Measurements from ENCODE around the gene CABP2.

Gene CABP2

GRCh38 chr11:67499808-67500483, 23.3 kb downstream of the CABP2 start:
- ChIA-PET CTCF (interaction anchor here (0.6 kb wide), 1 partner anchor 130 kb away, joined by 5 read pairs; no protein-coding TSS in a partner anchor), POLR2A (no interaction called here)
- H3K36me3 ChIP-seq (ENCODE audit: control insufficient read depth in 2 of 2, insufficient read depth in 1 of 2, low read length in 2 of 2), result peaks cover 0 to 72% of the 10 kb centered on the region in 2 experiments; a peak in 1 of 3 replicates

GRCh38 chr11:67498544-67498972, 24.7 kb downstream of the CABP2 start:
- peaks cover 0 to 80% of the 10 kb centered on the region in 2 experiments; a peak in 1 of 3 replicates for H3K36me3 ChIP-seq (ENCODE audit: control insufficient read depth in 2 of 2, insufficient read depth in 1 of 2, low read length in 2 of 2)
- H3K4me1 ChIP-seq (ENCODE audit: control insufficient read depth, insufficient read depth, low read length), result no peaks in the 10 kb centered on the region
- no peaks in the 10 kb centered on the region for H3K9me3 ChIP-seq (ENCODE audit: control insufficient read depth, insufficient read depth, low read depth, low read length)
- H3K27ac ChIP-seq (ENCODE audit: extremely low read depth, low read depth, low read length), result no peak overlapping the region
- ChIA-PET CTCF (no interaction called here), POLR2A (no interaction called here)
- no peak overlapping the region for H3K4me3 ChIP-seq (ENCODE audit: low read depth, low read length)
- TF ChIP-seq ZNF2 (tag by site-specific recombination; IDR thresholded peaks at IDR 0.05) (no peak), TSHZ1 (tag by site-specific recombination; IDR thresholded peaks at IDR 0.05; ENCODE audit: borderline replicate concordance) (no peak), ZIC2 (tag by site-specific recombination; IDR thresholded peaks at IDR 0.05) (no peak), ZNF747 (tag by site-specific recombination; IDR thresholded peaks at IDR 0.05) (no peak), ZNF223 (tag by site-specific recombination; IDR thresholded peaks at IDR 0.05) (no peak), ZNF449 (tag by site-specific recombination; IDR thresholded peaks at IDR 0.05) (no peak), ZBTB10 (tag by site-specific recombination; IDR thresholded peaks at IDR 0.05) (no peak), ZSCAN4 (tag by site-specific recombination; IDR thresholded peaks at IDR 0.05) (no peak)

More at GRCh38 chr11:67499808-67500483, 23.3 kb downstream of the CABP2 start:
- Histone ChIP-seq H3K9me3 (ENCODE audit: control insufficient read depth, insufficient read depth, low read depth, low read length) (no peaks in the 10 kb centered on the region), H3K4me1 (ENCODE audit: control insufficient read depth, insufficient read depth, low read length) (no peaks in the 10 kb centered on the region), H3K4me3 (ENCODE audit: low read depth, low read length) (no peak overlapping the region), H3K27ac (ENCODE audit: extremely low read depth, low read depth, low read length) (no peak overlapping the region)
- TF ChIP-seq GLIS1 (tag by site-specific recombination; IDR thresholded peaks at IDR 0.05), result no peak
- no peak for TF ChIP-seq ZNF830 (tag by site-specific recombination; IDR thresholded peaks at IDR 0.05; ENCODE audit: low read depth)
- TF ChIP-seq GLI2 (tag by site-specific recombination; IDR thresholded peaks at IDR 0.05; ENCODE audit: borderline replicate concordance, low read depth), result no peak
- no peak for TF ChIP-seq PRDM1 (tag by site-specific recombination; IDR thresholded peaks at IDR 0.05)
- no peak for TF ChIP-seq RBAK (tag by site-specific recombination; IDR thresholded peaks at IDR 0.05)
- TF ChIP-seq ZNF791 (tag by site-specific recombination; IDR thresholded peaks at IDR 0.05), result no peak
- no peak for TF ChIP-seq ZNF518A (tag by site-specific recombination; conservative IDR thresholded peaks at IDR 0.05; ENCODE audit: low read depth)
- TF ChIP-seq ZNF214 (tag by site-specific recombination; IDR thresholded peaks at IDR 0.05; ENCODE audit: borderline replicate concordance), result no peak
- no peak for TF ChIP-seq ZNF610 (tag by site-specific recombination; IDR thresholded peaks at IDR 0.05; ENCODE audit: borderline replicate concordance)
- TF ChIP-seq ZNF555 (tag by site-specific recombination; conservative IDR thresholded peaks at IDR 0.05), result no peak

Data from HEK293 (cell line).